GM12878 (cell line): ENCODE data around the gene PCLO. TPM values are rescaled to one million over a fixed set of nuclear protein-coding genes. Genes with fewer than 3 reads are reported as not detected.

Source experiments
- ATAC-seq: fragments of 200-7000 bp; cut with Tn5 transposase; 3 replicates; pipeline ENCODE4 v1.9.1; 2020; ENCODE audit warnings: mild to moderate bottlenecking, moderate library complexity
- Bru-seq: library from RNA; stranded (reverse); fragments of 400-500 nt; gene quantifications from one replicate; lab custom pipeline; 2021; lab: Mats Ljungman, UMichigan
- BruChase-seq, 2 experiments: library from RNA; stranded (reverse); fragments of 400-500 nt; gene quantifications; one replicate each; lab custom pipeline; 2021; lab: Mats Ljungman, UMichigan
- BruUV-seq: library from RNA; stranded (reverse); fragments of 400-500 nt; replicated peaks from 2 replicates; lab custom pipeline; 2021; lab: Mats Ljungman, UMichigan
- CTCF ChIA-PET: fragments of 300-600 bp; sonication (Branson Sonifier 250); formaldehyde crosslinking; extraction: SDS; loops from one replicate; lab custom pipeline; 2021; ENCODE audit warnings: inconsistent platforms; lab: Yijun Ruan, JAX
- POLR2A ChIA-PET: fragments of 350-600 bp; formaldehyde crosslinking; extraction: SDS; loops from one replicate; lab custom pipeline; 2021; ENCODE audit warnings: inconsistent platforms; lab: Charles Lee
- RAD21 ChIA-PET: fragments of 300-600 bp; sonication (Branson Sonifier 250); formaldehyde crosslinking; loops from one replicate; lab custom pipeline; 2023; ENCODE audit warnings: antibody characterized with exemption; ENCODE audit not compliant: unreplicated experiment; lab: Charles Lee
- SMC1A ChIA-PET: fragments of 300-600 bp; sonication (Branson Sonifier 250); formaldehyde crosslinking; loops from one replicate; lab custom pipeline; 2023; ENCODE audit not compliant: unreplicated experiment, uncharacterized antibody; lab: Charles Lee
- DNase-seq: peaks from one replicate; pipeline ENCODE4 v3.0.0-alpha.2; 2011; ENCODE audit warnings: low read depth, low spot score
- FAIRE-seq: peaks from 3 replicates; lab custom pipeline; 2011; peaks lifted over from hg19 to GRCh38; lab: Jason Lieb, UNC
- H2AFZ ChIP-seq: 2 replicates; pipeline ENCODE4 v1.6.0; 2011; ENCODE audit warnings: low read depth, low read length, control low read depth; ENCODE audit not compliant: control insufficient read depth
- H3K27ac ChIP-seq: 2 replicates; pipeline ENCODE4 v1.5.1; 2011; ENCODE audit warnings: control low read depth; ENCODE audit not compliant: control insufficient read depth, insufficient read depth
- H3K27me3 ChIP-seq, 2 experiments: replicated peaks in 1 of 2; 2 replicates each; pipeline versions ENCODE4 v1.6.0 to v1.6.1; 2011; ENCODE audit warnings: low read length in 1 of 2; ENCODE audit not compliant: control insufficient read depth in 2 of 2, insufficient read depth in 2 of 2
- H3K36me3 ChIP-seq, 2 experiments: 2 replicates each; pipeline ENCODE4 v1.5.1; 2011; ENCODE audit warnings: low read length in 1 of 2; ENCODE audit not compliant: control insufficient read depth in 2 of 2, insufficient read depth in 2 of 2
- H3K4me1 ChIP-seq: 2 replicates; pipeline ENCODE4 v1.6.1; 2011; ENCODE audit warnings: mild to moderate bottlenecking, low read length, moderate library complexity, mixed read lengths; ENCODE audit not compliant: control insufficient read depth, insufficient read depth
- H3K4me2 ChIP-seq: 2 replicates; pipeline ENCODE4 v1.6.0; 2011; ENCODE audit warnings: control low read depth; ENCODE audit not compliant: control insufficient read depth, insufficient read depth
- H3K4me3 ChIP-seq: fragments of 200-600 bp; sonication (generic); 2 replicates; pipeline ENCODE4 v1.5.1; 2016
- H3K79me2 ChIP-seq: 2 replicates; pipeline ENCODE4 v1.6.0; 2011; ENCODE audit warnings: low read length; ENCODE audit not compliant: control insufficient read depth, insufficient read depth
- H3K9ac ChIP-seq: 2 replicates; pipeline ENCODE4 v1.8.0; 2011; ENCODE audit warnings: low read length, control low read depth, mixed read lengths; ENCODE audit not compliant: control insufficient read depth, insufficient read depth
- H3K9me3 ChIP-seq: replicated peaks from 3 replicates; pipeline ENCODE4 v1.5.1; 2011; ENCODE audit warnings: mild to moderate bottlenecking, low read length; ENCODE audit not compliant: control insufficient read depth, insufficient read depth
- H4K20me1 ChIP-seq: 2 replicates; pipeline ENCODE4 v1.6.0; 2011; ENCODE audit not compliant: control insufficient read depth, insufficient read depth
- IKZF1 ChIP-seq: fragments of 450-650 bp; conservative IDR thresholded peaks from 2 replicates; pipeline ENCODE4 v1.6.1; 2017; ENCODE audit warnings: antibody characterized with exemption, mild to moderate bottlenecking
- MYB ChIP-seq: fragments of 150-350 bp; IDR thresholded peaks from 2 replicates; pipeline ENCODE4 v1.6.1; 2014; ENCODE audit warnings: mild to moderate bottlenecking, low read depth, low read length, borderline replicate concordance
- NRF1 ChIP-seq: conservative IDR thresholded peaks from 2 replicates; pipeline ENCODE4 v1.6.1; 2011; ENCODE audit warnings: mild to moderate bottlenecking, low read depth, low read length, improper control_type of control experiment
- POLR2A ChIP-seq: IDR thresholded peaks from 2 replicates; pipeline ENCODE4 v1.6.1; 2011; ENCODE audit warnings: low read depth, mild to moderate bottlenecking, low read length
- SIX5 ChIP-seq: IDR thresholded peaks from 2 replicates; pipeline ENCODE4 v1.6.1; 2011; ENCODE audit warnings: mild to moderate bottlenecking, low read depth, low read length, moderate library complexity; ENCODE audit not compliant: severe bottlenecking
- WGBS: methylation state at CpG from one replicate; pipeline ENCODE4 v1.1.6; 2016; ENCODE audit warnings: low lambda C conversion rate; ENCODE audit not compliant: insufficient replicate concordance, insufficient coverage; ENCODE audit errors: missing lambda C conversion rate; 5-methylcytosine and 5-hydroxymethylcytosine counted together
- in situ Hi-C: fragments of 300-500 bp; cut with MboI; formaldehyde crosslinking; loops from 9 replicates; pipeline ENCODE4 v1.14.3; 2018; ENCODE audit warnings: mixed read lengths
- intact Hi-C: fragments of 100-400 bp; cut with micrococcal nuclease; formaldehyde crosslinking; loops from one replicate; pipeline ENCODE4 v1.14.2; 2022; ENCODE audit not compliant: unreplicated experiment
- long read RNA-seq, 2 experiments: library from polyadenylated mRNA; unstranded; transcript quantifications; one replicate each; pipeline ENCODE4 v2.0.0, GENCODE V29; 2019 to 2020
- polyA minus RNA-seq, 3 experiments: library from RNA; depleted of rRNA, polyadenylated mRNA; stranded (reverse); fragments of >200 nt; gene quantifications; 2 replicates each; pipeline ENCODE4 v1.2.3, GENCODE V29; 2011
- polyA plus RNA-seq, 11 experiments: library from polyadenylated mRNA; depleted of rRNA in 4 of 11; unstranded in 6 of 11; stranded (reverse) in 5 of 11; fragments of >200 nt; fragmentation: Nextera tagmentation in 4 of 11; fragmentation: Illumina TruSeq in 1 of 11; extraction: Ambion mirVana in 4 of 11; extraction: Trizol in 1 of 11; gene quantifications; 1 replicate in 1 of 11; 2 replicates in 10 of 11; pipeline versions ENCODE4 v1.2.1 to v1.2.3, GENCODE V29; 2011 to 2016; ENCODE audit warnings: inconsistent platforms in 2 of 11, missing spikeins in 2 of 11, low read depth in 1 of 11
- total RNA-seq, 4 experiments: library from RNA; depleted of rRNA in 3 of 4; stranded (reverse); fragments of >200 nt in 3 of 4; fragmentation: Illumina TruSeq in 1 of 4; extraction: Trizol in 1 of 4; gene quantifications; 2 replicates each; pipeline versions ENCODE4 v1.2.1 to v1.2.3, GENCODE V29; 2013 to 2021
- TF ChIP-seq, protein P1 (sequence below): IDR thresholded peaks from 2 replicates; pipeline ENCODE4 v1.6.1; 2012; ENCODE audit warnings: low read depth, low read length, improper control_type of control experiment
- TF ChIP-seq, protein P2 (sequence below): IDR thresholded peaks from 2 replicates; pipeline ENCODE4 v1.6.1; 2011; ENCODE audit warnings: borderline replicate concordance, low read depth, mild to moderate bottlenecking, moderate library complexity, mixed read lengths, low read length; ENCODE audit not compliant: insufficient read depth; ENCODE audit errors: extremely low read length
- TF ChIP-seq, protein P3 (sequence below): IDR thresholded peaks from 2 replicates; pipeline ENCODE4 v1.6.1; 2012; ENCODE audit warnings: mild to moderate bottlenecking, low read depth, low read length

PCLO gene, protein sequence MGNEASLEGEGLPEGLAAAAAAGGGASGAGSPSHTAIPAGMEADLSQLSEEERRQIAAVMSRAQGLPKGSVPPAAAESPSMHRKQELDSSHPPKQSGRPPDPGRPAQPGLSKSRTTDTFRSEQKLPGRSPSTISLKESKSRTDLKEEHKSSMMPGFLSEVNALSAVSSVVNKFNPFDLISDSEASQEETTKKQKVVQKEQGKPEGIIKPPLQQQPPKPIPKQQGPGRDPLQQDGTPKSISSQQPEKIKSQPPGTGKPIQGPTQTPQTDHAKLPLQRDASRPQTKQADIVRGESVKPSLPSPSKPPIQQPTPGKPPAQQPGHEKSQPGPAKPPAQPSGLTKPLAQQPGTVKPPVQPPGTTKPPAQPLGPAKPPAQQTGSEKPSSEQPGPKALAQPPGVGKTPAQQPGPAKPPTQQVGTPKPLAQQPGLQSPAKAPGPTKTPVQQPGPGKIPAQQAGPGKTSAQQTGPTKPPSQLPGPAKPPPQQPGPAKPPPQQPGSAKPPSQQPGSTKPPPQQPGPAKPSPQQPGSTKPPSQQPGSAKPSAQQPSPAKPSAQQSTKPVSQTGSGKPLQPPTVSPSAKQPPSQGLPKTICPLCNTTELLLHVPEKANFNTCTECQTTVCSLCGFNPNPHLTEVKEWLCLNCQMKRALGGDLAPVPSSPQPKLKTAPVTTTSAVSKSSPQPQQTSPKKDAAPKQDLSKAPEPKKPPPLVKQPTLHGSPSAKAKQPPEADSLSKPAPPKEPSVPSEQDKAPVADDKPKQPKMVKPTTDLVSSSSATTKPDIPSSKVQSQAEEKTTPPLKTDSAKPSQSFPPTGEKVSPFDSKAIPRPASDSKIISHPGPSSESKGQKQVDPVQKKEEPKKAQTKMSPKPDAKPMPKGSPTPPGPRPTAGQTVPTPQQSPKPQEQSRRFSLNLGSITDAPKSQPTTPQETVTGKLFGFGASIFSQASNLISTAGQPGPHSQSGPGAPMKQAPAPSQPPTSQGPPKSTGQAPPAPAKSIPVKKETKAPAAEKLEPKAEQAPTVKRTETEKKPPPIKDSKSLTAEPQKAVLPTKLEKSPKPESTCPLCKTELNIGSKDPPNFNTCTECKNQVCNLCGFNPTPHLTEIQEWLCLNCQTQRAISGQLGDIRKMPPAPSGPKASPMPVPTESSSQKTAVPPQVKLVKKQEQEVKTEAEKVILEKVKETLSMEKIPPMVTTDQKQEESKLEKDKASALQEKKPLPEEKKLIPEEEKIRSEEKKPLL (N-terminal part only)
- not detected in 2 replicates for total RNA-seq (2013; cell fraction: nucleolus; rRNA removed)
- total RNA-seq (2014; rRNA removed) = under 0.01 TPM in 1 of 2 replicates, not detected in the other
- total RNA-seq (2014; rRNA removed; fragmentation: Illumina TruSeq; extraction: Trizol) = not detected in 2 replicates
- total RNA-seq (2021) = 0.03 TPM in 1 of 2 replicates, not detected in the other
- polyA plus RNA-seq (2011; ENCODE audit: low read depth) = 0.01 TPM
- under 0.01 and 0.08 TPM in 2 replicates for polyA plus RNA-seq (2011; rRNA removed)
- polyA plus RNA-seq (2011; cell fraction: cytosol; rRNA removed) = under 0.01 TPM in 1 of 2 replicates, not detected in the other
- polyA plus RNA-seq (2011; cell fraction: nucleus; rRNA removed) = 0.01 and 0.07 TPM in 2 replicates
- polyA plus RNA-seq (2012) = 0.01 TPM in 1 of 2 replicates, not detected in the other
- polyA plus RNA-seq (2014; fragmentation: Illumina TruSeq; extraction: Trizol) = 0.01 TPM in 1 of 2 replicates, not detected in the other
- polyA plus RNA-seq (2014; fragmentation: Nextera tagmentation; extraction: Ambion mirVana) = not detected
- 0.03 TPM in 1 of 2 replicates, not detected in the other for polyA plus RNA-seq (2014; rRNA removed)
- polyA plus RNA-seq (2016; fragmentation: Nextera tagmentation; extraction: Ambion mirVana) = under 1 TPM in 1 of 2 experiments, not detected in 1; 0.03 TPM
- polyA minus RNA-seq (2011; rRNA and poly(A)+ RNA removed) = under 0.01 and 0.05 TPM in 2 replicates
- polyA minus RNA-seq (2011; cell fraction: cytosol; rRNA and poly(A)+ RNA removed) = not detected in 2 replicates
- polyA minus RNA-seq (2011; cell fraction: nucleus; rRNA and poly(A)+ RNA removed) = not detected in 2 replicates
- Bru-seq, nascent RNA = percentile 5 among the genes with signal in this experiment
- BruChase-seq, experiment 1, labeled RNA remaining after a 6-hour chase = percentile 3 among the genes with signal in this experiment
- BruChase-seq, experiment 2, labeled RNA remaining after a 2-hour chase = percentile 8 among the genes with signal in this experiment
- long read RNA-seq, experiment 1 = 0 reads
- long read RNA-seq, experiment 2 = 0 reads

DNA sequence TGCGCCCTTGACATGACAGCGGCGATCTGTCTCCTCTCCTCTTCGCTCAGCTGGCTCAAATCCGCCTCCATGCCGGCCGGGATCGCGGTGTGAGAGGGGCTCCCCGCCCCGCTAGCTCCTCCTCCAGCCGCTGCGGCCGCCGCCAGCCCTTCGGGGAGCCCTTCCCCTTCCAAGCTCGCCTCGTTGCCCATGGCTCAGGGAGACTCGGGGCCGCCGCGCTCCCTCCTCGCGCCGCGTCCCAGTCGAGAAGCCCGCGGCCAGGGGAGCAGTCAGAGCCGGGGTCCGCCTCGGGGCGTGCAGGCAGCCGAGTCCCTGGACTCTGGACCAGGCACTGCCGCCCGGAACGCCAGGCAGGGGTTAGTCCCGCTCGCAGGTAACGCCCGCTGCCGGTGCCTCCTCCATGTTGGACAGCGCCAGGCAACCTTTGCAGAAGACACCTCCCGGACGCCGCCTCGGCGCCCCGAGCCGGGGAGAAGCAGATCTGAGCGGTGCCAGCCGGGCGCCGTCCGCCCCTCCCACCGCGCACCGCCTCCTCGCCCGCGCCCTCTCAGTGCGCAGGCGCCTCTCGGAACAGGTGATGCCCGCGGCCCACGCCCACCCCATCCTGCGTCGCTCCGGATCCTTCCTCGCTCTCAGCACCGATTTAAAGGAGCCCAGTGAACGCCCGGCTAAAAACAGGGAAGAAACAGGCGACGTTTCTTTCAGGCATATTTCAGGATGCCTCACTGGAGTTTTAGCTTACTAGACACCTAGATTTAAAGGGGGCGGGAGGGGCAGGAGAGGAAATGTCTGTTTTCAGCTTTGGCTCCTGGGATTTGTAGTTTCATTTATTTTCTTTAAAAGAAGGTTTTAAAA, at the start of gene PCLO:
Gene PCLO, minus strand, starts transcription at position 483 of the 855 bp plus-strand sequence. Its CDS starts 292 bp downstream, at position 191.
- Histone ChIP-seq H2AFZ (peak within 1 kb of the TSS; percentile 61), H3K4me3 (peak within 1 kb of the TSS; percentile 61; the same call in 1 of the 2 replicates), H3K79me2 (no peaks in the 10 kb centered on the region), H3K9ac (no peak within 1 kb of the TSS), H4K20me1 (no peaks in the 10 kb centered on the region), H3K4me1 (no peaks in the 10 kb centered on the region), H3K27ac (no peak within 1 kb of the TSS), H3K36me3 (no peaks in the 10 kb centered on the region), H3K9me3 (no peaks in the 10 kb centered on the region), H3K27me3 (peaks cover 0 to 7% of the 10 kb centered on the region in 2 experiments; a peak in 3 of 4 replicates), H3K4me2 (peak within 1 kb of the TSS; percentile 69)
- FAIRE-seq = no peak
- RAD21 ChIA-PET = no interaction called here
- no TSS peak for BruUV-seq
- in situ Hi-C loops (no loop called here), intact Hi-C loops (no loop called here)
- CTCF ChIA-PET = interaction anchor here (1.0 kb wide), 1 partner anchor 10 kb away, joined by 4 read pairs; no protein-coding TSS in a partner anchor
- POLR2A ChIA-PET = no interaction called here
- DNase-seq = no peak
- peak; percentile 99 for ATAC-seq
- SMC1A ChIA-PET = no interaction called here
- WGBS = 31% methylated on average over 54 of the region's 77 CpGs
- TF ChIP-seq POLR2A (peak; percentile 49; the same call in 1 of the 2 replicates), MYB (no peak), IKZF1 (0 out of 2 replicates have a peak, but pooled peaks have one; percentile 24), SIX5 (peak; percentile 37), NRF1 (0 out of 2 replicates have a peak, but pooled peaks have one; percentile 7)
- TF ChIP-seq, protein P1, sequence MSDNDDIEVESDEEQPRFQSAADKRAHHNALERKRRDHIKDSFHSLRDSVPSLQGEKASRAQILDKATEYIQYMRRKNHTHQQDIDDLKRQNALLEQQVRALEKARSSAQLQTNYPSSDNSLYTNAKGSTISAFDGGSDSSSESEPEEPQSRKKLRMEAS = no peak
- TF ChIP-seq, protein P2, sequence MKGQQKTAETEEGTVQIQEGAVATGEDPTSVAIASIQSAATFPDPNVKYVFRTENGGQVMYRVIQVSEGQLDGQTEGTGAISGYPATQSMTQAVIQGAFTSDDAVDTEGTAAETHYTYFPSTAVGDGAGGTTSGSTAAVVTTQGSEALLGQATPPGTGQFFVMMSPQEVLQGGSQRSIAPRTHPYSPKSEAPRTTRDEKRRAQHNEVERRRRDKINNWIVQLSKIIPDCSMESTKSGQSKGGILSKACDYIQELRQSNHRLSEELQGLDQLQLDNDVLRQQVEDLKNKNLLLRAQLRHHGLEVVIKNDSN = peak; percentile 29
- TF ChIP-seq, protein P3, sequence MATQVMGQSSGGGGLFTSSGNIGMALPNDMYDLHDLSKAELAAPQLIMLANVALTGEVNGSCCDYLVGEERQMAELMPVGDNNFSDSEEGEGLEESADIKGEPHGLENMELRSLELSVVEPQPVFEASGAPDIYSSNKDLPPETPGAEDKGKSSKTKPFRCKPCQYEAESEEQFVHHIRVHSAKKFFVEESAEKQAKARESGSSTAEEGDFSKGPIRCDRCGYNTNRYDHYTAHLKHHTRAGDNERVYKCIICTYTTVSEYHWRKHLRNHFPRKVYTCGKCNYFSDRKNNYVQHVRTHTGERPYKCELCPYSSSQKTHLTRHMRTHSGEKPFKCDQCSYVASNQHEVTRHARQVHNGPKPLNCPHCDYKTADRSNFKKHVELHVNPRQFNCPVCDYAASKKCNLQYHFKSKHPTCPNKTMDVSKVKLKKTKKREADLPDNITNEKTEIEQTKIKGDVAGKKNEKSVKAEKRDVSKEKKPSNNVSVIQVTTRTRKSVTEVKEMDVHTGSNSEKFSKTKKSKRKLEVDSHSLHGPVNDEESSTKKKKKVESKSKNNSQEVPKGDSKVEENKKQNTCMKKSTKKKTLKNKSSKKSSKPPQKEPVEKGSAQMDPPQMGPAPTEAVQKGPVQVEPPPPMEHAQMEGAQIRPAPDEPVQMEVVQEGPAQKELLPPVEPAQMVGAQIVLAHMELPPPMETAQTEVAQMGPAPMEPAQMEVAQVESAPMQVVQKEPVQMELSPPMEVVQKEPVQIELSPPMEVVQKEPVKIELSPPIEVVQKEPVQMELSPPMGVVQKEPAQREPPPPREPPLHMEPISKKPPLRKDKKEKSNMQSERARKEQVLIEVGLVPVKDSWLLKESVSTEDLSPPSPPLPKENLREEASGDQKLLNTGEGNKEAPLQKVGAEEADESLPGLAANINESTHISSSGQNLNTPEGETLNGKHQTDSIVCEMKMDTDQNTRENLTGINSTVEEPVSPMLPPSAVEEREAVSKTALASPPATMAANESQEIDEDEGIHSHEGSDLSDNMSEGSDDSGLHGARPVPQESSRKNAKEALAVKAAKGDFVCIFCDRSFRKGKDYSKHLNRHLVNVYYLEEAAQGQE = peak; percentile 66
